Fibroblast of lung (primary cell): ENCODE results near the gene FOXF2. TPM values are rescaled to one million over a fixed set of nuclear protein-coding genes. Genes with fewer than 3 reads are reported as not detected.
A peak's percentile ranks its signal among the peaks of the same experiment; 100 is the strongest.

Source experiments
- DNase-seq, 2 donors: peaks; one replicate each; pipeline versions ENCODE4 v3.0.0 to v3.0.0-alpha.2; 2010; ENCODE audit warnings: low read depth in 2 of 2
- H2AFZ ChIP-seq: 2 replicates; pipeline ENCODE4 v1.5.1; 2012; ENCODE audit warnings: low read length, control low read depth, inconsistent platforms
- H3K27ac ChIP-seq: 2 replicates; pipeline ENCODE4 v1.5.1; 2011; ENCODE audit warnings: low read length, control low read depth; ENCODE audit not compliant: insufficient read depth
- H3K27me3 ChIP-seq: 2 replicates; pipeline ENCODE4 v1.5.1; 2011; ENCODE audit warnings: mild to moderate bottlenecking, low read length; ENCODE audit not compliant: control insufficient read depth, insufficient read depth
- H3K36me3 ChIP-seq: 2 replicates; pipeline ENCODE4 v1.5.1; 2011; ENCODE audit warnings: low read length; ENCODE audit not compliant: control insufficient read depth, insufficient read depth
- H3K4me1 ChIP-seq: 2 replicates; pipeline ENCODE4 v1.5.1; 2011; ENCODE audit warnings: low read length; ENCODE audit not compliant: control insufficient read depth, insufficient read depth; ENCODE audit errors: extremely low read depth
- H3K4me2 ChIP-seq: 2 replicates; pipeline ENCODE4 v1.5.1; 2011; ENCODE audit warnings: low read length, control low read depth; ENCODE audit not compliant: insufficient read depth; ENCODE audit errors: extremely low read depth
- H3K4me3 ChIP-seq, 4 experiments: fragments of 200-600 bp in 1 of 4; sonication (generic) in 1 of 4; replicated peaks in 1 of 4; 2 replicates each; pipeline ENCODE4 v1.5.1; 2011 to 2016; ENCODE audit warnings: low read length in 4 of 4, low read depth in 3 of 4, mild to moderate bottlenecking in 3 of 4, control low read depth in 2 of 4, inconsistent platforms in 1 of 4, mixed read lengths in 1 of 4; ENCODE audit not compliant: insufficient read depth in 1 of 4; ENCODE audit errors: control extremely low read depth in 1 of 4
- H3K79me2 ChIP-seq: 2 replicates; pipeline ENCODE4 v1.5.1; 2012; ENCODE audit warnings: mild to moderate bottlenecking, low read length, inconsistent platforms; ENCODE audit not compliant: control insufficient read depth, insufficient read depth
- H3K9ac ChIP-seq: 2 replicates; pipeline ENCODE4 v1.5.1; 2011; ENCODE audit warnings: mild to moderate bottlenecking, low read length, control low read depth; ENCODE audit not compliant: insufficient read depth
- H3K9me3 ChIP-seq: 2 replicates; pipeline ENCODE4 v1.5.1; 2012; ENCODE audit warnings: low read depth, low read length; ENCODE audit not compliant: control insufficient read depth, insufficient read depth
- H4K20me1 ChIP-seq: 2 replicates; pipeline ENCODE4 v1.5.1; 2011; ENCODE audit warnings: low read length; ENCODE audit not compliant: control insufficient read depth, insufficient read depth; ENCODE audit errors: extremely low read depth
- CTCF ChIP-seq, 2 donors: IDR thresholded peaks in 1 of 2; conservative IDR thresholded peaks in 1 of 2; 1 replicate in 1 of 2; 2 replicates in 1 of 2; pipeline ENCODE4 v1.5.1; 2011 to 2012; ENCODE audit warnings: low read length in 2 of 2, control low read depth in 1 of 2, inconsistent platforms in 1 of 2, low read depth in 1 of 2, mild to moderate bottlenecking in 1 of 2
- EZH2 ChIP-seq: IDR thresholded peaks from 2 replicates; pipeline ENCODE4 v1.5.1; 2012; ENCODE audit warnings: low read length, control low read depth, mild to moderate bottlenecking; ENCODE audit errors: missing control alignments
- polyA plus RNA-seq, 2 donors: library from polyadenylated mRNA; depleted of rRNA in 1 of 2; stranded (reverse) in 1 of 2; unstranded in 1 of 2; fragments of >200 nt; gene quantifications; 2 replicates each; pipeline ENCODE4 v1.2.1, GENCODE V29; 2011 to 2012; ENCODE audit warnings: missing spikeins in 1 of 2
- total RNA-seq: library from RNA; depleted of rRNA; stranded (reverse); fragments of >200 nt; gene quantifications from 2 replicates; pipeline ENCODE4 v1.2.1, GENCODE V29; 2014

FOXF2 gene
- total and polyA plus RNA-seq, 2 donors (not counting 1 experiment from before 2014, with no cell fraction given) = 32.9 to 42.5 TPM

GRCh38 chr6:1435806-1436205 is 46.4 kb downstream of the FOXF2 start:
- no peak for TF ChIP-seq EZH2
- TF ChIP-seq CTCF (conservative IDR thresholded peaks at IDR 0.05 in 1 of 2, IDR thresholded peaks at IDR 0.05 in 1 of 2; ENCODE audit: low read depth in 1 of 2, low read length in 2 of 2) = no peak
- Histone ChIP-seq H3K9me3 (no peaks in the 10 kb centered on the region), H3K27ac (no peak overlapping the region), H3K4me1 (peaks cover 3% of the 10 kb centered on the region), H3K27me3 (no peaks in the 10 kb centered on the region), H3K4me2 (no peak overlapping the region), H3K36me3 (no peaks in the 10 kb centered on the region), H3K4me3 (no peak overlapping the region), H3K79me2 (no peaks in the 10 kb centered on the region), H2AFZ (no peak overlapping the region), H3K9ac (no peak overlapping the region), H4K20me1 (no peaks in the 10 kb centered on the region)
- DNase-seq = no peak

GRCh38 chr6:1436334-1437306 is 47.2 kb downstream of the FOXF2 start:
- H3K4me1 ChIP-seq = peaks cover 3% of the 10 kb centered on the region
- no peaks in the 10 kb centered on the region for H3K9me3 ChIP-seq
- no peak overlapping the region for H3K9ac ChIP-seq
- peak overlapping the region; percentile 37 for H3K4me2 ChIP-seq
- H3K27ac ChIP-seq = no peak overlapping the region
- TF ChIP-seq CTCF (conservative IDR thresholded peaks at IDR 0.05 in 1 of 2, IDR thresholded peaks at IDR 0.05 in 1 of 2; ENCODE audit: low read depth in 1 of 2, low read length in 2 of 2) (peak; percentile 69 to 77), EZH2 (no peak)
- DNase-seq = peak; percentile 43 to 77
- H3K79me2 ChIP-seq = no peaks in the 10 kb centered on the region
- H4K20me1 ChIP-seq = no peaks in the 10 kb centered on the region
- no peak overlapping the region for H2AFZ ChIP-seq
- no peak overlapping the region for H3K4me3 ChIP-seq
- no peaks in the 10 kb centered on the region for H3K27me3 ChIP-seq
- H3K36me3 ChIP-seq = no peaks in the 10 kb centered on the region

GRCh38 chr6:1437553-1438406 is 48.4 kb downstream of the FOXF2 start:
- peaks cover 3% of the 10 kb centered on the region for H3K4me1 ChIP-seq
- H3K9me3 ChIP-seq = no peaks in the 10 kb centered on the region
- no peaks in the 10 kb centered on the region for H3K36me3 ChIP-seq
- no peak overlapping the region for H3K9ac ChIP-seq
- no peak overlapping the region for H3K4me3 ChIP-seq
- no peaks in the 10 kb centered on the region for H4K20me1 ChIP-seq
- no peak overlapping the region for H3K27ac ChIP-seq
- no peaks in the 10 kb centered on the region for H3K79me2 ChIP-seq
- TF ChIP-seq EZH2 (no peak), CTCF (conservative IDR thresholded peaks at IDR 0.05 in 1 of 2, IDR thresholded peaks at IDR 0.05 in 1 of 2; ENCODE audit: low read depth in 1 of 2, low read length in 2 of 2) (no peak)
- no peak for DNase-seq
- H3K27me3 ChIP-seq = no peaks in the 10 kb centered on the region
- H2AFZ ChIP-seq = no peak overlapping the region
- H3K4me2 ChIP-seq = no peak overlapping the region
